Liver (tissue), 3 donors: ENCODE results near the gene AWAT2.

ENCODE experiments used
- ATF3 ChIP-seq: IDR thresholded peaks from 2 replicates; pipeline ENCODE4 v1.6.1; 2016; ENCODE audit warnings: antibody characterized with exemption
- CTCF ChIP-seq: fragments of 150-350 bp; IDR thresholded peaks from 2 replicates; pipeline ENCODE4 v1.5.1; 2017; ENCODE audit warnings: improper control_type of control experiment, low read depth, low read length; ENCODE audit not compliant: missing input control
- GABPA ChIP-seq, 2 donors: IDR thresholded peaks in 1 of 2; conservative IDR thresholded peaks in 1 of 2; 2 replicates each; pipeline ENCODE4 v1.6.1; 2016; ENCODE audit warnings: antibody characterized with exemption in 2 of 2, mild to moderate bottlenecking in 1 of 2, moderate library complexity in 1 of 2
- JUND ChIP-seq, 2 donors: IDR thresholded peaks; 2 replicates each; pipeline ENCODE4 v1.6.1; 2016; ENCODE audit warnings: antibody characterized with exemption in 2 of 2
- MAX ChIP-seq: IDR thresholded peaks from 2 replicates; pipeline ENCODE4 v1.6.1; 2016; ENCODE audit warnings: antibody characterized with exemption
- NR2F2 ChIP-seq: IDR thresholded peaks from 2 replicates; pipeline ENCODE4 v1.6.1; 2016; ENCODE audit warnings: antibody characterized with exemption
- REST ChIP-seq: IDR thresholded peaks from 2 replicates; pipeline ENCODE4 v1.6.1; 2016; ENCODE audit warnings: antibody characterized with exemption, mild to moderate bottlenecking
- RXRA ChIP-seq, 2 donors: IDR thresholded peaks; 2 replicates each; pipeline ENCODE4 v1.6.1; 2017 to 2018; ENCODE audit warnings: antibody characterized with exemption in 2 of 2, mild to moderate bottlenecking in 1 of 2
- SP1 ChIP-seq: IDR thresholded peaks from 2 replicates; pipeline ENCODE4 v1.6.1; 2018; ENCODE audit warnings: antibody characterized with exemption, mild to moderate bottlenecking
- TAF1 ChIP-seq: conservative IDR thresholded peaks from 2 replicates; pipeline ENCODE4 v1.6.1; 2016; ENCODE audit warnings: antibody characterized with exemption, mild to moderate bottlenecking
- ZBTB33 ChIP-seq: IDR thresholded peaks from 2 replicates; pipeline ENCODE4 v1.6.1; 2016; ENCODE audit warnings: antibody characterized with exemption
- donor health status: healthy.
- donor health status: healthy.

GRCh38 chrX:70013466-70014381, 36.0 kb downstream of the AWAT2 start:
- TF ChIP-seq TAF1 (no peak), CTCF (no peak), MAX (no peak), ZBTB33 (no peak), NR2F2 (no peak), REST (no peak), GABPA (IDR thresholded peaks at IDR 0.05 in 1 of 2, conservative IDR thresholded peaks at IDR 0.05 in 1 of 2) (no peak), SP1 (no peak), ATF3 (no peak), RXRA (IDR thresholded peaks at IDR 0.05) (no peak), JUND (IDR thresholded peaks at IDR 0.05) (no peak)
